Trophoblast cell (in vitro differentiated cells and primary cell): ENCODE data around the gene HECA.

Experiments used
- DNase-seq, 2 donors: peaks; one replicate each; pipeline ENCODE4 v3.0.0-alpha.2; 2016
- H2AFZ ChIP-seq: 2 replicates; pipeline ENCODE4 v1.6.1; 2013; ENCODE audit warnings: low read length, moderate library complexity, mild to moderate bottlenecking; ENCODE audit not compliant: insufficient read depth, poor library complexity
- H2AK5ac ChIP-seq: 2 replicates; pipeline ENCODE4 v1.6.1; 2013; ENCODE audit warnings: mild to moderate bottlenecking, low read length
- H2BK120ac ChIP-seq: 2 replicates; pipeline ENCODE4 v1.6.1; 2013; ENCODE audit warnings: low read length, mild to moderate bottlenecking, moderate library complexity; ENCODE audit not compliant: insufficient read depth, poor library complexity
- H2BK12ac ChIP-seq: 2 replicates; pipeline ENCODE4 v1.6.1; 2013; ENCODE audit warnings: mild to moderate bottlenecking, low read length, moderate library complexity
- H2BK5ac ChIP-seq: 2 replicates; pipeline ENCODE4 v1.6.1; 2013; ENCODE audit warnings: low read length, low read depth, moderate library complexity, mild to moderate bottlenecking; ENCODE audit not compliant: poor library complexity
- H3K14ac ChIP-seq: 2 replicates; pipeline ENCODE4 v1.6.1; 2013; ENCODE audit warnings: mild to moderate bottlenecking, low read length
- H3K18ac ChIP-seq: 2 replicates; pipeline ENCODE4 v1.6.1; 2013; ENCODE audit warnings: mild to moderate bottlenecking, low read length
- H3K23ac ChIP-seq: 2 replicates; pipeline ENCODE4 v1.6.1; 2013; ENCODE audit warnings: low read length
- H3K27ac ChIP-seq: 2 replicates; pipeline ENCODE4 v1.5.1; 2013; ENCODE audit warnings: low read depth, mild to moderate bottlenecking, inconsistent platforms, low read length, moderate library complexity
- H3K27me3 ChIP-seq: 2 replicates; pipeline ENCODE4 v1.6.1; 2013; ENCODE audit warnings: inconsistent platforms, mild to moderate bottlenecking, low read length, moderate library complexity; ENCODE audit not compliant: insufficient read depth
- H3K36me3 ChIP-seq, 2 experiments: 1 replicate in 1 of 2; 2 replicates in 1 of 2; pipeline ENCODE4 v1.6.1; 2013; ENCODE audit warnings: low read length in 2 of 2, mild to moderate bottlenecking in 2 of 2, moderate library complexity in 1 of 2; ENCODE audit not compliant: insufficient read depth in 2 of 2, control insufficient read depth in 1 of 2
- H3K4ac ChIP-seq: 2 replicates; pipeline ENCODE4 v1.6.1; 2013; ENCODE audit warnings: low read depth, mild to moderate bottlenecking, low read length, moderate library complexity
- H3K4me1 ChIP-seq, 2 experiments: 1 replicate in 1 of 2; 2 replicates in 1 of 2; pipeline ENCODE4 v1.6.1; 2013; ENCODE audit warnings: low read length in 2 of 2, mild to moderate bottlenecking in 2 of 2, moderate library complexity in 1 of 2; ENCODE audit not compliant: insufficient read depth in 2 of 2, control insufficient read depth in 1 of 2
- H3K4me2 ChIP-seq: 2 replicates; pipeline ENCODE4 v1.6.1; 2013; ENCODE audit warnings: inconsistent platforms, mild to moderate bottlenecking, low read length, moderate library complexity
- H3K4me3 ChIP-seq: 2 replicates; pipeline ENCODE4 v1.5.1; 2013; ENCODE audit warnings: mild to moderate bottlenecking, low read depth, low read length, inconsistent platforms
- H3K79me1 ChIP-seq: one replicate; pipeline ENCODE4 v1.6.1; 2013; ENCODE audit warnings: low read length
- H3K79me2 ChIP-seq: 2 replicates; pipeline ENCODE4 v1.6.1; 2013; ENCODE audit warnings: low read length, mild to moderate bottlenecking; ENCODE audit not compliant: control insufficient read depth, insufficient read depth, poor library complexity
- H3K9ac ChIP-seq: 2 replicates; pipeline ENCODE4 v1.6.1; 2013; ENCODE audit warnings: mild to moderate bottlenecking, low read length
- H3K9me3 ChIP-seq: 2 replicates; pipeline ENCODE4 v1.6.1; 2013; ENCODE audit warnings: low read depth, mild to moderate bottlenecking, control low read depth, inconsistent platforms, low read length; ENCODE audit not compliant: insufficient read depth
- H4K12ac ChIP-seq: 2 replicates; pipeline ENCODE4 v1.6.1; 2013; ENCODE audit warnings: low read depth, mild to moderate bottlenecking, low read length, moderate library complexity
- H4K8ac ChIP-seq: 2 replicates; pipeline ENCODE4 v1.6.1; 2013; ENCODE audit warnings: low read depth, mild to moderate bottlenecking, low read length, moderate library complexity
- H4K91ac ChIP-seq: one replicate; pipeline ENCODE4 v1.6.1; 2013; ENCODE audit warnings: low read depth, mild to moderate bottlenecking, low read length, moderate library complexity
- WGBS: extraction: QIAGEN DNeasy Blood & Tissue Kit; methylation state at CpG from one replicate; pipeline ENCODE4 v1.1.7; 2013; ENCODE audit warnings: missing lambda C conversion rate; ENCODE audit not compliant: insufficient read length, insufficient coverage; ENCODE audit errors: extremely low coverage; 5-methylcytosine and 5-hydroxymethylcytosine counted together

HECA gene

DNA sequence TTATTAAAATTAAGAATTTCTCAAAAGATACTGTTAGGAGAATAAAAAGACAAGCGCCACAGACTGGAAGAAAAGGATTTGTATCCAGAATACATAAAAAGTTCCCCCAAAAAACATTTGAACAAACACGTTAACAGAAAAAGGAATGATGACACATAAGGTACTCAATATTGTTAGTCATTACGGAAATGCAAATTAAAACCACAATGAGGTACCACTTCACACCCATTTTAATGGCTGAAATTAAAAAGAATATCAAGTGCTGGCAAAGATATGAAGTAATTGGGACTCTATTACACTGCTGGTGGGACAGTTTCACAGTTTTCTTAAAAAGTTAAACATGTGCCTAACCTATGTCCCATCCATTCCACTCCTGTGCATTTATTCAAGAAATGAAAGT lies 51.4 kb downstream of the HECA start:
- Histone ChIP-seq H2BK12ac (no peak overlapping the region), H3K79me1 (no peaks in the 10 kb centered on the region), H3K27ac (no peak overlapping the region), H4K91ac (no peak overlapping the region), H4K12ac (no peak overlapping the region), H3K14ac (no peak overlapping the region), H3K23ac (no peak overlapping the region), H2AK5ac (no peak overlapping the region), H3K4me1 (no peaks in the 10 kb centered on the region), H3K4me3 (no peak overlapping the region), H3K4me2 (no peak overlapping the region), H2AFZ (no peak overlapping the region), H3K4ac (no peak overlapping the region), H3K18ac (no peak overlapping the region), H3K79me2 (no peaks in the 10 kb centered on the region), H2BK5ac (no peak overlapping the region), H4K8ac (no peak overlapping the region), H3K27me3 (no peaks in the 10 kb centered on the region), H3K9me3 (no peaks in the 10 kb centered on the region), H2BK120ac (no peak overlapping the region), H3K9ac (no peak overlapping the region), H3K36me3 (peaks cover 0 to 1% of the 10 kb centered on the region in 2 experiments)
- WGBS: no CpG with 5 or more reads among the region's 3 CpGs
- no peak for DNase-seq

DNA sequence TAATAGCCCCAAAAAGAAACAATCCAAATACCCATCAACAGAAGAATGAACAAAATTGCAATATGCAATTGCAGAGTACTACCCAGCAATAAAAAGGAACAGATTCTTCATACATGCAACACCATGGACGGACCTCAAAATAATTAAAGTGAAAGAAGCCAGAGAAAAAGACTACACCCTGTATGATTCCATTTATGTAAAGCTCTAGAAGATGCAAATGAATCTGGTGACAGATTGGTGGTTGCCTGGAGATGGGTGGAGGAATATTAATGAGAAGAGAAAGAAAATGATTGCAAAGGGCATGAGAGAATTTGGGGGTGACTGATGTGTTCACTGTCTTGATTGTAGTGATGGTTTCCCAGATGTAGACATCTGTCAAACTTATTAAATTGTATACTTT lies 51.8 kb downstream of the HECA start:
- Histone ChIP-seq H2BK120ac (no peak overlapping the region), H3K79me1 (no peaks in the 10 kb centered on the region), H4K8ac (no peak overlapping the region), H3K4me3 (no peak overlapping the region), H3K36me3 (no peaks in the 10 kb centered on the region), H2BK12ac (no peak overlapping the region), H3K9me3 (no peaks in the 10 kb centered on the region), H3K4me1 (no peaks in the 10 kb centered on the region), H3K4me2 (no peak overlapping the region), H3K18ac (no peak overlapping the region), H2AFZ (no peak overlapping the region), H2AK5ac (no peak overlapping the region), H3K4ac (no peak overlapping the region), H3K79me2 (no peaks in the 10 kb centered on the region), H4K91ac (no peak overlapping the region), H3K9ac (no peak overlapping the region), H3K27ac (no peak overlapping the region), H2BK5ac (no peak overlapping the region), H3K27me3 (no peaks in the 10 kb centered on the region), H3K14ac (no peak overlapping the region), H4K12ac (no peak overlapping the region), H3K23ac (no peak overlapping the region)
- WGBS: no CpG with 5 or more reads among the region's 1 CpG
- no peak for DNase-seq

DNA sequence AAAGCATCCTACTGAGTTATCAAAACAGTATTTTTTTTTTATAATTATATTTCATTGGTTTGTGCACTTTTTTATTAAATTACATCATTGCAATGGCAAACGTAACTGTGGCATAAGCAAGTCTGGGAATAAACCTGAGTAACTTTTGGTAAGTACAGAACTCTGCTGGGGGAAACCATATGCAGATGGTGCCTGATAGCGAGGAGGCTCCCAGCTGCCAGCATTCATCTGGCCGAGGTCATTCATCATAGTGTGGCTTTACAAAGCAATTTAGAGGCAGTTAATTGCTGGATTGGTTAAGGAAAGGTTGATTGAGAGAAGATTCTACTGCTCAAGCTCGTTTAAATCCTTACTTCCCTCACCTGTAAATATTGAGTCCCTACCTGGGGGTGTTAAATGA lies 52.6 kb downstream of the HECA start:
- no peak overlapping the region for H4K91ac ChIP-seq
- H3K9ac ChIP-seq: no peak overlapping the region
- no peak overlapping the region for H3K23ac ChIP-seq
- H3K27me3 ChIP-seq: no peaks in the 10 kb centered on the region
- no peak overlapping the region for H3K4me2 ChIP-seq
- no peak overlapping the region for H2BK5ac ChIP-seq
- no peak overlapping the region for H3K14ac ChIP-seq
- DNase-seq: no peak
- H3K4me3 ChIP-seq: no peak overlapping the region
- no peak overlapping the region for H2AK5ac ChIP-seq
- no peaks in the 10 kb centered on the region for H3K79me2 ChIP-seq
- no peak overlapping the region for H3K4ac ChIP-seq
- H3K9me3 ChIP-seq: no peaks in the 10 kb centered on the region
- H3K27ac ChIP-seq: no peak overlapping the region
- H2BK12ac ChIP-seq: no peak overlapping the region
- H4K12ac ChIP-seq: no peak overlapping the region
- H4K8ac ChIP-seq: no peak overlapping the region
- whole genome bisulfite sequencing: no CpG with 5 or more reads among the region's 4 CpGs
- no peak overlapping the region for H2AFZ ChIP-seq
- no peak overlapping the region for H2BK120ac ChIP-seq
- H3K18ac ChIP-seq: no peak overlapping the region
- H3K4me1 ChIP-seq: no peaks in the 10 kb centered on the region
- no peaks in the 10 kb centered on the region for H3K36me3 ChIP-seq
- H3K79me1 ChIP-seq: no peaks in the 10 kb centered on the region

DNA sequence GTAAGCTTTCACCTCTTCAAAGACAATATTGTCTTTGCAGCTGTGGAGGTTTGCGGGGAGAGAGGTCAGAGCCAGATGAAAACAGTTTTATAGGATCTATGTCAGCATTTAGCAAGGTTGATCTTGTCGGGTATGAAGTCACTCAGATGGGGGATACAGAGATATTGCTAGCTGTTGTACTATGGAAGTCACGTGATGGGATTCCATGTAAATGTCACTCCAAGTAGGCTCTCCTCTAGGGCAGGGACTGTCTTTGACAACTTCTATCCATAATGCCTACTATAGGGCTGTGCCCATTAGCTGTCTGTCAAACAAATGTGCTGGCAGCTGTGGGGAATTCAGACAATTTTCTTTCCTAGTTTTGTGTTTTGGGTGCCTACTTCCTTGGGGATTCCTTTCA lies 54.8 kb downstream of the HECA start:
- Histone ChIP-seq H4K91ac (no peak overlapping the region), H3K4me2 (no peak overlapping the region), H2AFZ (no peak overlapping the region), H3K36me3 (no peaks in the 10 kb centered on the region), H3K9me3 (no peaks in the 10 kb centered on the region), H2BK12ac (no peak overlapping the region), H3K9ac (no peak overlapping the region), H3K4me3 (no peak overlapping the region), H3K23ac (no peak overlapping the region), H3K14ac (no peak overlapping the region), H4K8ac (no peak overlapping the region), H3K4me1 (no peaks in the 10 kb centered on the region), H3K79me2 (no peaks in the 10 kb centered on the region), H4K12ac (no peak overlapping the region), H2AK5ac (no peak overlapping the region), H3K18ac (no peak overlapping the region), H2BK120ac (no peak overlapping the region), H2BK5ac (no peak overlapping the region), H3K27me3 (no peaks in the 10 kb centered on the region), H3K79me1 (no peaks in the 10 kb centered on the region), H3K4ac (no peak overlapping the region), H3K27ac (no peak overlapping the region)
- DNase-seq: no peak
- no CpG with 5 or more reads among the region's 3 CpGs for WGBS
